Heart right ventricle (tissue), 16 donors: ENCODE results near the gene HINFP. TPM values are rescaled to one million over a fixed set of nuclear protein-coding genes. Genes with fewer than 3 reads are reported as not detected.

ENCODE experiments used
- ATAC-seq, 8 donors: fragments of 200-7000 bp; cut with Tn5 transposase; one replicate each; pipeline ENCODE4 v1.9.1; 2020; ENCODE audit warnings: mild to moderate bottlenecking in 8 of 8, moderate library complexity in 8 of 8, moderate number of reproducible peaks in 1 of 8
- DNase-seq, 2 donors: peaks; one replicate each; pipeline ENCODE4 v3.0.0-alpha.2; 2020
- H3K27ac ChIP-seq, 10 donors: fragments of 200-600 bp; sonication (generic) in 2 of 10; one replicate each; pipeline versions ENCODE4 v1.5.0 to v1.8.0; 2020 to 2022; ENCODE audit warnings: mild to moderate bottlenecking in 3 of 10
- H3K27me3 ChIP-seq, 7 donors: fragments of 200-600 bp; one replicate each; pipeline ENCODE4 v1.8.0; 2021 to 2022; ENCODE audit warnings: mild to moderate bottlenecking in 2 of 7
- H3K36me3 ChIP-seq, 9 donors: fragments of 200-600 bp; sonication (generic) in 1 of 9; one replicate each; pipeline versions ENCODE4 v1.5.0 to v1.8.0; 2020 to 2022; ENCODE audit warnings: mild to moderate bottlenecking in 2 of 9
- H3K4me1 ChIP-seq, 9 donors: fragments of 200-600 bp; sonication (generic) in 1 of 9; one replicate each; pipeline versions ENCODE4 v1.5.0 to v1.8.0; 2020 to 2022; ENCODE audit warnings: mild to moderate bottlenecking in 4 of 9
- H3K4me3 ChIP-seq, 10 donors: fragments of 200-600 bp; sonication (generic) in 2 of 10; one replicate each; pipeline versions ENCODE4 v1.5.0 to v1.8.0; 2020 to 2022; ENCODE audit warnings: mild to moderate bottlenecking in 7 of 10, moderate library complexity in 2 of 10
- H3K9me3 ChIP-seq, 11 donors: fragments of 200-600 bp in 10 of 11; sonication (generic) in 2 of 11; one replicate each; pipeline versions ENCODE4 v1.5.0 to v1.8.0; 2013 to 2022; ENCODE audit warnings: mild to moderate bottlenecking in 2 of 11, control low read depth in 1 of 11, moderate library complexity in 1 of 11
- CTCF ChIP-seq, 9 donors: fragments of 200-600 bp; sonication (generic) in 2 of 9; IDR thresholded peaks; one replicate each; pipeline versions ENCODE4 v1.5.0 to v1.8.0; 2021 to 2022; ENCODE audit warnings: antibody characterized with exemption in 9 of 9, mild to moderate bottlenecking in 5 of 9, moderate library complexity in 1 of 9
- WGBS, 2 donors: extraction: QIAGEN DNeasy Blood & Tissue Kit; methylation state at CpG; one replicate each; pipeline ENCODE4 v1.1.7; 2013; ENCODE audit warnings: inconsistent platforms in 1 of 2; 5-methylcytosine and 5-hydroxymethylcytosine counted together
- intact Hi-C, 10 donors: fragments of 100-400 bp; cut with DNase I; formaldehyde crosslinking; loops; one replicate each; pipeline versions ENCODE4 v1.11.1 to v1.14.2; 2022
- polyA plus RNA-seq, 2 donors: library from polyadenylated mRNA; stranded (reverse); fragments of 200-250 nt; gene quantifications; one replicate each; pipeline ENCODE4 v1.2.3, GENCODE V29; 2013
- total RNA-seq, 10 donors: library from RNA; stranded (reverse); fragmentation: NEBNext Ultra II Directional in 3 of 10; extraction: Animal tissue kit (Norgen Biotek cat#: 25700) in 3 of 10; gene quantifications; one replicate each; pipeline versions ENCODE4 v1.2.1 to v1.2.4, GENCODE V29; 2021 to 2023
- donor health status: Arrhythmogenic right ventricular cardiomyopathy.
- donor health status: ischemic (EF 13 %, LVEDD 7.1; RV severe dilation, severe dysfunction).
- donor health status: healthy with polysubstance abuse.
- donor health status: DM: no; HTN: yes; CAD: no.
- donor health status: DM: no; HTN: no; CAD: no.
- donor health status: ischemic (EF 25% LVEDD 6.9; RV normal size, moderate dysfunction).
- donor health status: ischemic (EF 25% LVEDD 5.7; RV mildly dilated, moderate dysfunction).
- donor health status: healthy.
- donor health status: DM: yes; HTN: yes; CAD: no.
- donor health status: Ischemic cardiomyopathy.
- donor health status: ischemic (EF 35%, LVEDD 5.7; RV mildly dilated, moderate dysfunction).
- donor health status: nonischemic (EF 11% LVEDD 7.7; RV severe dilation, severe dysfunction).
- donor health status: DM: yes; HTN: yes; CAD: no.
- donor health status: PGD.
- donor health status: ischemic (EF 29% LVEDD 5.4; RV normal size, mild dysfunction).
- donor health status: nonischemic (EF 23%, LVEDD 6.1; RV moderate dilation, normal function).

The HINFP gene
- total and polyA plus RNA-seq, 12 donors = 8.6 to 18.1 (median 11.5) TPM

- H3K4me1 ChIP-seq = peaks cover 10 to 45% (median 25%) of the 10 kb centered on the region in 9 donors
- no peaks in the 10 kb centered on the region for H3K27me3 ChIP-seq
- peaks cover 0 to 68% (median 19%) of the 10 kb centered on the region in 9 donors for H3K36me3 ChIP-seq
- peak; percentile 79 to 85 for DNase-seq
- peak; percentile 77 to 91 (median 86) for ATAC-seq
- 0% methylated on average over 12 to 19 of the region's 19 CpGs for WGBS, 2 donors
- intact Hi-C loops = loop anchor here in 6 of 10 donors (1.0 to 10.0 kb wide), 8 partner anchors 27 to 220 kb away; partner anchors contain the start of genes HINFP (in 2 of the 6), MCAM (in 1 of the 6), NLRX1 (in 1 of the 6) and RPS25 (in 1 of the 6)
- TF ChIP-seq CTCF (IDR thresholded peaks at IDR 0.05) = peak; percentile 55 to 90 (median 70)
- peak overlapping the region; percentile 82 to 95 (median 94) for H3K27ac ChIP-seq
- peak overlapping the region; percentile 58 to 98 (median 84) for H3K4me3 ChIP-seq
- H3K9me3 ChIP-seq = no peaks in the 10 kb centered on the region
These were observed 26.6 kb upstream of the HINFP start for GRCh38 chr11:119094816-119095065.

GRCh38 chr11:119095066-119095880 is 26.1 kb upstream of the HINFP start:
- peaks cover 0 to 63% (median 19%) of the 10 kb centered on the region in 9 donors for H3K36me3 ChIP-seq

GRCh38 chr11:119099711-119100110 is 21.7 kb upstream of the HINFP start:
- H3K9me3 ChIP-seq = no peaks in the 10 kb centered on the region
- no peak overlapping the region for H3K4me3 ChIP-seq
- ATAC-seq = no peak
- no peak for DNase-seq
- WGBS, 2 donors = 79 to 83% methylated on average over 6 of the region's 6 CpGs
- H3K4me1 ChIP-seq = peaks cover 5 to 44% (median 34%) of the 10 kb centered on the region in 9 donors
- TF ChIP-seq CTCF (IDR thresholded peaks at IDR 0.05) = no peak
- intact Hi-C loops = loop anchor here in 6 of 10 donors (5.0 to 10.0 kb wide), 5 partner anchors 82 to 223 kb away; partner anchors contain the start of genes MCAM (in 1 of the 6), RPS25 (in 1 of the 6) and TRAPPC4 (in 1 of the 6)
- peaks cover 0 to 35% (median 16%) of the 10 kb centered on the region in 9 donors for H3K36me3 ChIP-seq
- H3K27me3 ChIP-seq = no peaks in the 10 kb centered on the region
- no peak overlapping the region for H3K27ac ChIP-seq

More at GRCh38 chr11:119095066-119095880, 26.1 kb upstream of the HINFP start:
- DNase-seq (peak; percentile 97 to 99), ATAC-seq (peak; percentile 94 to 98 (median 97))
- no peaks in the 10 kb centered on the region for H3K9me3 ChIP-seq
- H3K27me3 ChIP-seq = no peaks in the 10 kb centered on the region
- peaks cover 10 to 47% (median 28%) of the 10 kb centered on the region in 9 donors for H3K4me1 ChIP-seq
- TF ChIP-seq CTCF (IDR thresholded peaks at IDR 0.05) = peak in 3 of 9 donors; percentile 16 to 32 (median 20)
- intact Hi-C loops = loop anchor here in 6 of 10 donors (1.0 to 10.0 kb wide), 8 partner anchors 26 to 220 kb away; partner anchors contain the start of genes HINFP (in 2 of the 6), MCAM (in 1 of the 6), NLRX1 (in 1 of the 6) and RPS25 (in 1 of the 6)
- peak overlapping the region; percentile 58 to 98 (median 84) for H3K4me3 ChIP-seq
- peak overlapping the region; percentile 82 to 95 (median 94) for H3K27ac ChIP-seq
- WGBS, 2 donors = 0% methylated on average over 79 of the region's 79 CpGs

GRCh38 chr11:119100246-119100970 is 21.0 kb upstream of the HINFP start:
- 51 to 56% methylated on average over 11 of the region's 11 CpGs for WGBS, 2 donors
- DNase-seq (no peak), ATAC-seq (no peak)
- Histone ChIP-seq H3K36me3 (peaks cover 0 to 35% (median 16%) of the 10 kb centered on the region in 9 donors), H3K4me3 (peak overlapping the region in 9 of 10 donors; percentile 69 to 89 (median 79)), H3K9me3 (no peaks in the 10 kb centered on the region), H3K27ac (peak overlapping the region in 2 of 10 donors; percentile 92 to 93), H3K4me1 (peaks cover 5 to 47% (median 34%) of the 10 kb centered on the region in 9 donors), H3K27me3 (no peaks in the 10 kb centered on the region)
- peak in 3 of 9 donors; percentile 13 to 42 (median 21) for TF ChIP-seq CTCF (IDR thresholded peaks at IDR 0.05)
- intact Hi-C loops = loop anchor here in 4 of 10 donors (5.0 to 10.0 kb wide), 4 partner anchors 83 to 222 kb away; partner anchors contain the start of genes RPS25 (in 1 of the 4) and TRAPPC4 (in 1 of the 4)
